Common myeloid progenitor, CD34-positive (primary cell): Measurements from ENCODE around the gene FBXO36.
A peak's percentile ranks its signal among the peaks of the same experiment; 100 is the strongest.

Experiments used
- CTCF ChIA-PET: fragments of 350-600 bp; sonication (Branson Sonifier 250); formaldehyde crosslinking; loops from one replicate; lab custom pipeline; 2021; ENCODE audit warnings: antibody characterized with exemption; lab: Charles Lee
- POLR2A ChIA-PET: fragments of 350-600 bp; sonication (Branson Sonifier 250); formaldehyde crosslinking; loops from one replicate; lab custom pipeline; 2021; ENCODE audit warnings: antibody characterized with exemption; lab: Charles Lee
- DNase-seq, 3 donors: peaks; one replicate each; pipeline versions ENCODE4 v3.0.0 to v3.0.0-alpha.2; 2013
- H3K27ac ChIP-seq, 2 experiments: 1 replicate in 1 of 2; 2 replicates in 1 of 2; pipeline ENCODE4 v1.7.0; 2013; ENCODE audit warnings: inconsistent platforms in 2 of 2, low read length in 2 of 2, mild to moderate bottlenecking in 2 of 2, low read depth in 1 of 2, moderate library complexity in 1 of 2; ENCODE audit not compliant: severe bottlenecking in 2 of 2, insufficient read depth in 1 of 2, poor library complexity in 1 of 2
- H3K27me3 ChIP-seq, 5 experiments: replicated peaks in 2 of 5; 1 replicate in 3 of 5; 2 replicates in 2 of 5; pipeline versions ENCODE4 v1.6.1 to v1.7.0; 2013; ENCODE audit warnings: low read length in 4 of 5, mild to moderate bottlenecking in 2 of 5, moderate library complexity in 2 of 5, inconsistent platforms in 1 of 5; ENCODE audit not compliant: insufficient read depth in 5 of 5, control insufficient read depth in 4 of 5
- H3K36me3 ChIP-seq, 4 experiments: 1 replicate in 2 of 4; 2 replicates in 2 of 4; pipeline versions ENCODE4 v1.6.1 to v1.7.0; 2013; ENCODE audit warnings: low read length in 3 of 4, control low read depth in 1 of 4, mild to moderate bottlenecking in 1 of 4; ENCODE audit not compliant: control insufficient read depth in 4 of 4, insufficient read depth in 4 of 4
- H3K4me1 ChIP-seq, 4 experiments: 1 replicate in 3 of 4; 2 replicates in 1 of 4; pipeline versions ENCODE4 v1.6.1 to v1.7.1; 2013; ENCODE audit warnings: low read length in 3 of 4, mild to moderate bottlenecking in 3 of 4, control low read depth in 1 of 4, inconsistent platforms in 1 of 4, moderate library complexity in 1 of 4; ENCODE audit not compliant: control insufficient read depth in 4 of 4, insufficient read depth in 4 of 4; ENCODE audit errors: control extremely low read depth in 1 of 4
- H3K4me3 ChIP-seq, 7 experiments: 1 replicate in 4 of 7; 2 replicates in 3 of 7; pipeline versions ENCODE4 v1.5.1 to v1.7.0; 2013; ENCODE audit warnings: mild to moderate bottlenecking in 7 of 7, low read length in 6 of 7, moderate library complexity in 6 of 7, inconsistent platforms in 2 of 7, low read depth in 2 of 7, control low read depth in 1 of 7; ENCODE audit not compliant: insufficient read depth in 4 of 7, control insufficient read depth in 1 of 7; ENCODE audit errors: extremely low read depth in 1 of 7
- H3K9me3 ChIP-seq, 5 experiments: 1 replicate in 4 of 5; 2 replicates in 1 of 5; pipeline versions ENCODE4 v1.6.1 to v1.7.1; 2013; ENCODE audit warnings: low read length in 4 of 5, mild to moderate bottlenecking in 2 of 5, inconsistent platforms in 1 of 5, low read depth in 1 of 5, moderate library complexity in 1 of 5; ENCODE audit not compliant: control insufficient read depth in 4 of 5, insufficient read depth in 2 of 5; ENCODE audit errors: control extremely low read depth in 1 of 5
- WGBS: methylation state at CpG from one replicate; pipeline ENCODE4 v1.1.5; 2013; ENCODE audit not compliant: insufficient coverage; 5-methylcytosine and 5-hydroxymethylcytosine counted together

Gene FBXO36

DNA sequence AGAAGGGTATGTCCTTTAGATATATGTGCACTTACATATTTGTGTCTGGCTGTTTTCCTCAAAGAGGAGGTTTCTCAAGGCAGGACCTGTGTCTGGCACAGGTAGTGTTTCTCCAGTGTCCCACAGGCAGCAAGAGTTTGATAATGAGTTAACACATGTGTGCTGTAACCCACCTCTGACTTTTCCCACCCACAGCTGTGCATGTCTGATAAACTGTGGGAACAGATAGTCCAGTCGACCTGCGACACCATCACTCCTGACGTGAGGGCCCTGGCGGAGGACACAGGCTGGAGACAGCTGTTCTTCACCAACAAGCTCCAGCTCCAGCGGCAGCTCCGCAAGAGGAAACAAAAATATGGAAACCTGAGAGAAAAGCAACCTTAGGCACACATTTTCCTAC is 88.2 kb downstream of the FBXO36 start:
- no peak overlapping the region for H3K27ac ChIP-seq
- H3K36me3 ChIP-seq = no peaks in the 10 kb centered on the region
- no peak for DNase-seq
- CTCF ChIA-PET = interaction anchor here (0.6 to 5.8 kb wide), 5 partner anchors 10 to 600 kb away, joined by 3 to 90 read pairs (median 8); partner anchors contain the start of gene SLC16A14
- POLR2A ChIA-PET = no interaction called here
- WGBS = 89% methylated on average over 6 of the region's 6 CpGs
- no peak overlapping the region for H3K4me3 ChIP-seq
- peaks cover 0 to 8% (median 3%) of the 10 kb centered on the region in 4 experiments for H3K4me1 ChIP-seq
- no peaks in the 10 kb centered on the region for H3K9me3 ChIP-seq
- H3K27me3 ChIP-seq = no peaks in the 10 kb centered on the region

DNA sequence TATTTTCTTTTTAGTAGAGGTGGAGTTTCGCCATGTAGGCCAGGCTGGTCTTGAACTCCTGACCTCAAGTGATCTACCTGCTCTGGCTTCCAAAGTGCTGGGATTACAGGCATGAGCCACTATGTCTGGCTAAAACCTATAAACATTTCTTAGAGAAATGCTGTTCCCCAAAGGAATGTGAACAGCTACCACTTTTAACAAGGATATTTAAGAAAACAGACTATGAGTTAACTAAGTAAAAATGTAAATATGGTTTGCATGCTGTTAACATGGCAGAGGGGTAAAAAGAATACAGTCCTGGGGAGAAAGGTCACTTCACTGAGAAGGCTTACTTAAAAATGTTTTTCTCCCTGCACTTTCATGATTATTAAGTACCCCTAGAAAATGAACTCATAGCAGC is 89.3 kb downstream of the FBXO36 start:
- ChIA-PET CTCF (no interaction called here), POLR2A (no interaction called here)
- no peak for DNase-seq
- Histone ChIP-seq H3K36me3 (no peaks in the 10 kb centered on the region), H3K27me3 (no peaks in the 10 kb centered on the region), H3K4me1 (peaks cover 0 to 8% (median 3%) of the 10 kb centered on the region in 4 experiments), H3K9me3 (peaks cover 0 to 2% (median 0%) of the 10 kb centered on the region in 5 experiments), H3K27ac (no peak overlapping the region), H3K4me3 (no peak overlapping the region)
- WGBS = no CpG with 5 or more reads among the region's 1 CpG

DNA sequence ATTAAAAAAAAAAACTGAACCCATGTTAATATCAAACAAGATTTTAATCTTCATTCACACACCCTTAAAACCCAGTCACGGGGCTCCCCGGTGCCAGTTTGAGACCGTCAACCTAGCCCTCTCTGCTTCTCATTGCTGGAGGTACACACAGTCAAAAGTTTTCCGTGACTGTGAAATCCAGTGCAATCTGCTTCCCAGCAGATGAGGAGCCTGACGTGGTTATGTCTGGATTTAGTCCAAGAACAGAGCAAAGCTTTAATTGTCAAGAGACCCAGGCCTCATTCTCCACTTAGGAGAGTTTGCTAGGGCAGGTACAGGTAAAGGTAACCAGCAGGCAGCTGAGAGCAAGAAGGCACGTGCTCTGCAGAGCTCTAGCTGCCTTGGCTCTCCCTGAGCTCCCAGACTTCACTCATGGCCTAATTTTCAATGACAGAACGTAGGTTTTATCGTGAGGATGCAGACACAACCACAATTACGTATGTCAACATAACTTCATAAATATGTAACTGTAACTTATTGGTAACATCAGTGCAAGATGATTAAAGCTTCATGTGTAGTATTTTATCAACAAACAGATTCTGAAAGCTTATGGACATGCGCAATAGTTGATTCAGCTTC is 90.1 kb downstream of the FBXO36 start:
- POLR2A ChIA-PET = no interaction called here
- 100% methylated on average over 5 of the region's 10 CpGs for WGBS
- CTCF ChIA-PET = interaction anchor here (0.7 to 1.2 kb wide), 4 partner anchors 56 to 600 kb away, joined by 3 read pairs; no protein-coding TSS in a partner anchor
- Histone ChIP-seq H3K4me1 (peaks cover 0 to 8% (median 3%) of the 10 kb centered on the region in 4 experiments), H3K9me3 (peaks cover 0 to 2% (median 0%) of the 10 kb centered on the region in 5 experiments), H3K27me3 (no peaks in the 10 kb centered on the region), H3K36me3 (no peaks in the 10 kb centered on the region), H3K4me3 (no peak overlapping the region), H3K27ac (no peak overlapping the region)
- DNase-seq = peak in 2 of 3 donors; percentile 11 to 35

DNA sequence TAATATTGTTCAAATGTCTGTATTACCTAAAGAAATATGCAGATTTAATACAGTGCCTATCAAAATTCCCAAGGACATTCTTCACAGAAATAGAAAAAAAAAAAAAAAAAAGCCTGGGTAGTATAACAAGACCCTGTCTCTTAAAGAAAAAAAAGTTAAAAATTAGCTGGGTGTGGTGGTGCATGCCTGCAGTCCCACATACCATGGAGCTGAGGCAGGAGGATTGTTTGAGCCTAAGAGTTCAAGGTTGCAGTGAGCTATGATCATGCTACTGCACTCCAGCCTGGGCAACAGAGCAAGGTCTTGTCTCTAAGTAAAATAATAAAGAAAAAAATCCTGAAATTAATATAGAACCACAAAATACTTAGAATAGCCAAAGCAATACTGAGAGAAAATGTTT is 94.5 kb downstream of the FBXO36 start:
- POLR2A ChIA-PET = no interaction called here
- CTCF ChIA-PET = interaction anchor here (0.6 kb wide), 1 partner anchor 199 kb away, joined by 3 read pairs; no protein-coding TSS in a partner anchor
- no peak overlapping the region for H3K27ac ChIP-seq
- H3K36me3 ChIP-seq = no peaks in the 10 kb centered on the region
- H3K4me1 ChIP-seq = no peaks in the 10 kb centered on the region
- peaks cover 0 to 2% (median 0%) of the 10 kb centered on the region in 5 experiments for H3K9me3 ChIP-seq
- DNase-seq = no peak
- H3K4me3 ChIP-seq = no peak overlapping the region
- no peaks in the 10 kb centered on the region for H3K27me3 ChIP-seq

DNA sequence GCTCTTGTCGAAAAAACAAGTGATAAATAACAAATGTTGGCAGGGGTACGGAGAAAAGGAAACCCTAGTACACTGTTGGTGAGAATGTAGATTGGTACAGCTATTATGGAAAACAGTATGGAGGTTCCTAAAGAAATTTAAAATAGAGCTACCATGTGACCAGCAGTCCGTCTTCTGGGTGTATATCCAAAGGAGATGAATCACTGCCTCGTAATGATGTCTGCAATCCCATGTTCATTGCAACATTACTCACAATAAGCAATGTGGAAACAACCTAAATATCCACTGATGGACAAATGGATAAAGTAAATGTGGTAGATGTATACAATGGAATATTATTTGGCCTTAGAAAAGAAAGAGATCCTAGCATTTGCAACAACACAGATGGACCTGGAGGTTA is 95.8 kb downstream of the FBXO36 start:
- Histone ChIP-seq H3K4me1 (no peaks in the 10 kb centered on the region), H3K9me3 (peaks cover 0 to 2% (median 0%) of the 10 kb centered on the region in 5 experiments), H3K36me3 (no peaks in the 10 kb centered on the region), H3K4me3 (no peak overlapping the region), H3K27me3 (no peaks in the 10 kb centered on the region), H3K27ac (no peak overlapping the region)
- WGBS = 90% methylated on average over 2 of the region's 4 CpGs
- ChIA-PET CTCF (interaction anchor here (1.8 kb wide), 1 partner anchor 9 kb away, joined by 4 read pairs; no protein-coding TSS in a partner anchor), POLR2A (no interaction called here)
- DNase-seq = no peak

DNA sequence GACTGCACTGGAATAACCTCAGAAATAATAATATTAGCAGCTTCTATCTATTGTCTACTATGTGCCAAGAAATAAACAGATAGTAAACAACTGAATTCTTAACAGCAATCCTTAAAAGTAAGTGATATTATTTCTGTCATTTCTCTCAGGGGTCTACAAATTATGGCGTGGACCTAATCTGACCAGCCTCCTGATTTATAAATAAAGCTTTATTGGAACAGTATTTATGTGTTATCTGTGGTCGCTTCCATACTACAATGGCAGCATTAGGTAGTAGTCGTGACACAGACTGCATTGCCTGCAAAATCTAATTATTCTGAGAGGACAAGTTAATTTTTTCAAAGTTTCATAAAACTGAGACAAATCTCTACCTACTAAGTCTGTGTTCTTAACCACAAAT is 97.4 kb downstream of the FBXO36 start:
- H3K36me3 ChIP-seq = no peaks in the 10 kb centered on the region
- DNase-seq = no peak
- CTCF ChIA-PET = interaction anchor here (1.1 kb wide), 1 partner anchor 10 kb away, joined by 3 read pairs; no protein-coding TSS in a partner anchor
- no peaks in the 10 kb centered on the region for H3K4me1 ChIP-seq
- H3K27ac ChIP-seq = no peak overlapping the region
- peaks cover 0 to 2% (median 0%) of the 10 kb centered on the region in 5 experiments for H3K9me3 ChIP-seq
- POLR2A ChIA-PET = no interaction called here
- H3K4me3 ChIP-seq = no peak overlapping the region
- WGBS = 89% methylated on average over 2 of the region's 3 CpGs
- H3K27me3 ChIP-seq = no peaks in the 10 kb centered on the region

DNA sequence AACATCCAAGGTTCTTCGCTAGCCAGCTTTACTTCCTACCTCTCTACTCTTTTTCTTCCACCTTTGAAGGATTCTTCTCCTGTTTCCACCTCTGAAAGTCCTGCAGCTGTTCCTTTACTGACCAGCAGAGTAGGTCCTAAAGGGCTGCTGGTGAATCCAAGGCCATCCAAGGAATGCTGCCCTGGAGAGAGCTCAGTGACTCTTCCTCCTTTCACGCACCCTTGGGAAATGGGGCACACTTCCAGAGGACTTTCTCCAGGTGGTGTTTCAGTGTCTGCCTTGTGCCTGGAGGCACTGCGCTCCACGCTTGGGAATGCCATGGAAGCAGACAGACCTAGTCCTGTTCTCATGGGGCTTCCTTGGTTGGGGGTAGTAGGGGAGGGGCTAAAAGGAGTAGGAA is 101.0 kb downstream of the FBXO36 start:
- no peak for DNase-seq
- Histone ChIP-seq H3K9me3 (no peaks in the 10 kb centered on the region), H3K27ac (no peak overlapping the region), H3K4me3 (no peak overlapping the region), H3K4me1 (no peaks in the 10 kb centered on the region), H3K27me3 (no peaks in the 10 kb centered on the region), H3K36me3 (no peaks in the 10 kb centered on the region)
- 95% methylated on average over 4 of the region's 4 CpGs for WGBS
- ChIA-PET CTCF (interaction anchor here (1.5 to 2.3 kb wide), 5 partner anchors 15 to 138 kb away, joined by 3 to 10 read pairs (median 8); no protein-coding TSS in a partner anchor), POLR2A (no interaction called here)
